ENCODE results near the gene GAA.
"Not testable (repeated sequence)": the region's sequence is repeated elsewhere in the genome, so short reads cannot be mapped to it uniquely, and the experiment has no call there.

GAA gene

DNA sequence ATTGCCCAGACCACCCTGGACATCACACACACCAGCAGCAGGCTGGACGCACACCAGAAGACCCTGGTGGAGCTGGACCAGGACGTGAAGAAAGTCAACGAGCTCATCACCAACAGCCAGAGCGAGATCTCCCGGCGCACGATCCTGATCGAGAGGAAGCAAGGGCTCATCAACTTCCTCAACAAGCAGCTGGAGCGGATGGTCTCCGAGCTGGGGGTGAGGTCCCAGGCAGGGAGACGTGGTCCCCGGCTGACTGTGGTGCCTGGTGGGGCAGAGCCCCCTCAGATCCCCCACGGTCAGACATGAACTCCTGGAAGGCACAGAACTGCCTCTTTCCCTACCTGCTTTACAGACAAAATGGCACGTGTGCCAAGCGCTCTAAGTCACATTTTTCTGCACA lies 16.6 kb upstream of the GAA start:
- DNase-seq: no peak

DNA sequence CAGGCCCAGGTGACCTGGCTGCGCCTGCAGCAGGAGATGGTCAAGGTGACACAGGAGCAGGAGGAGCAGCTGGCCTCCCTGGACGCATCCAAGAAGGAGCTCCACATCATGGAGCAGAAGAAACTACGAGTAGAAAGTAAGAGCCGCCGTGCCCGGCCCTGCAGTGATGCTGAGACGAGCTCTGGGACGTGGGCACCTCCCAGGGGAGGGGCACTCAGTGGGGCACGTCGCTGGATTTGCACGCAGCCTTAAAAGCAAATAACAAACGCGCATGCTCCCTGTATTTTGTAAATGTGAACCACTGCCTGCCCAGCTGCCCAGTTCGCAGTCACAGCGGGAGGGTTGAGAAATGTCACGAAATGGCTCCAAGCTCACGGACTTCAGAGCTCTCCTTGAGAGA lies 15.3 kb upstream of the GAA start:
- no peak for DNase-seq

DNA sequence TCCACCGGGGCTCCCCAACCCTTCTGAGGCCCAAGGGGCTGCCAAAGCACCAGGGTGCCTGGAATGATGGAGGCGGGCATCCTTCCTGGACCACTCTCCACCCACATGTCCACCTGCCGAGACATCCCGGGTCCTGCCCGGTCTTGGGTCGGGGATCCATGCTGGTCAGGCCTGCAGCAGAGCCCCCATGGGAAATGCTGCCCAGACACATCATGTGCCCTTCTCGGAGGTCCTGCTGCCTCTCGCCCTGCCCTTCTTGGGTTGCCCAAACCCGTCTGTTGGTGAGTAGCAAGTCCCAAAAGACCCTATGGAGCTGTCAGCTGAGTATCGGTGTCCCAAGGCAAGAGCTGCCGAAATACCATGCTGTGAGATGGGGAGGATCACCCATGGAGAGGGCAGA lies 14.8 kb upstream of the GAA start:
- DNase-seq: no peak

DNA sequence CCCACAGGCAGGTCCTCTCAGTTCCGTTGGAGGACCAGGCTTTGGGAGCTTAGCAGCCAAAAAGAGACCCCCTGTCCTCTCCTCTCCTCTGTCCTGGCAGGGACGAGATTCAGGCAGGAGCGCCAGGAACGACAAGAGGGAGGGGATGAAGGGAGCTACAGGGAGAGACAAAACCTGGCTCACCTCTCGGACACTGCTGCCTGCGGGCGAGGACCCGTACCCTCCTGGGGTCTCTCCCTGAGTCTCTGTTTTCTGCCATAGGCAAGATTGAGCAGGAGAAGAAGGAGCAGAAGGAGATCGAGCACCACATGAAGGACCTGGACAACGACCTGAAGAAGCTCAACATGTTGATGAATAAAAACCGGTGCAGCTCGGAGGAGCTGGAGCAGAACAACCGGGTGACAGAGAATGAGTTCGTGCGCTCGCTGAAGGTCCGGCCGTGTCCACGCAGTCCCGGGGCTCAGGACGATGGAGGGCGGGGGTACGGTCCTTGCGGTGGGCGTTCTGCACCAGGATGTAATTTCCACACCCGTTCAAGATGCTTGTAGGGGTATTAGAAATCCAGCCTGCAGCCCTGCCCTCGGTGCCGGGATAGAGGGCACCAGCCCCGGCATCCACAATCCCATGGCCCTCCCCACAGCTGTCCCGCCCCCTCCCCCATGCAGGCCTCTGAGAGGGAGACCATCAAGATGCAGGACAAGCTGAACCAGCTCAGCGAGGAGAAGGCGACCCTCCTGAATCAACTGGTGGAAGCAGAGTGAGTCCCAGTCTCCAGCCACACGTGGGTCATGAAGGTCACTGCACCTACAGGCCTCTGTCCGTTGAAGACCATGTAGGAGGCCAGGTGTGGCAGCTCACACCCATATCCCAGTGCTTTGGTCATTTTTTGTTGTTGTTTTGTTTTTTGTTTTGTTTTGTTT lies 13.8 kb upstream of the GAA start:
- DNase-seq: no peak

DNA sequence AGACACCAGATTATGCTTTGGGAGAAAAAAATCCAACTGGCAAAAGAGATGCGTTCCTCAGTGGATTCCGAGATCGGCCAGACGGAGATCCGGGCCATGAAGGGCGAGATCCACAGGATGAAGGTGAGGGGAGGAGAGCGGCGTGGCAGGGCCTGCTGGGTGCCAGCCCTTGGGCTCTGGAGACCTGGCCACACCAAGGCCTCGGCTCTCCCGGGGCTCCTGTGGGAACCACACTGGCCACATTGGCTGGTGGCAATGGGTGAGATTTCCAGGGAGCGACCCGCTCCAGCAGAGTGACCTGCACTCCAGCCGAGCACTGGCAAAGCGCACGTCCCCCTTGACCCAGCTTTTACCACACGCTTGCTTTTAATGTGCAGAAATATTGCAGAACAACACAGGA lies 11.6 kb upstream of the GAA start:
- no peak for DNase-seq

DNA sequence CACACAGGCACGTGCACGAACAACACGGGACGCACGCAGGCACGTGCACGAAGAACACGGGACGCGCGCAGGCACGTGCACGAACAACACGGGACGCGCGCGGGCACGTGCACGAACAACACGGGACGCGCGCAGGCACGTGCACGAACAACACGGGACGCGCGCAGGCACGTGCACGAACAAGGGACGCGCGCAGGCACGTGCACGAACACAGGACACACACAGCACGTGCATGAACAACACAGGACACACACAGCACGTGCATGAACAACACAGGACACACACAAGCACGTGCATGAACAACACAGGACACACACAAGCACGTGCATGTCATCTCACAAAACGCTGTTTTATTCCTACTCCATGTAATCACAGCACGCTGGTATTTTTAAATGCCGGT lies 11.2 kb upstream of the GAA start:
- not testable (repeated sequence) for DNase-seq

DNA sequence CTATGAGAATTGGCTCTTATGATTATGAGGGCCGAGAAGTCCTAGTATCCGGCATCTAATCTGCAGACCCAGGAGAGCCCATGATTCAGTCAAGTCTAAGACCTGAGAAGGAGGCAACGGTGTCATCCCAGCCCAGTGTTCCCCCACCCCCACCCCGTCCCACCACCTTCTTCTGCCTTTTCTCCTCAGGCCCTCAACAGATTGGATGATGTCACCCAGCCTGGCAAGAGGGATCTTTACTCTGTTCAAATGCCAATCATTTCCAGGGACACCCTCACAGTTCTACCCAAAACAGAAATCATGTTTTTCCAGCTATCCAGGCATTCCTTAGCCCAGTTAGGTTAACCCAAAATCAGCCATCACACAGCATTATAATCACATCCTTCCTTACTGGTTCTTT lies 10.0 kb upstream of the GAA start:
- no peak for DNase-seq

DNA sequence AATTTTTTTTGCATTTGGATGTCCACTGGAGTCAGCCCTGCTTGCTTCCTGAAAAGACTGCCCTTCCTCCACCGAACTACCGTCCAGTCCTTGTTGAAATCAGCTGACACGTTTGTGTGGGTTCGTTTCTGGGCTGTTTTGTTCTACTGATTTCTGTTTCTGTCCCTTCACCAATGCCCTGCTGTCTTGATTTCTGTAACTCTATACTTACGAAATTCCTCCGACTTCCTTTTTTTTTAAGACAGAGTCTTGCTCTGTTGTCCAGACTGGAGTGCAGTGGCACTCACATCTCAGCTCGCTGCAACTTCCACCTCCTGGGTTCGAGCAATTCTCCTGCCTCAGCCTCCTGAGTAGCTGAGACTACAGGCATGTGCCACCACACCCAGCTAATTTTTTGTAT lies 8.4 kb upstream of the GAA start:
- DNase-seq: no peak

DNA sequence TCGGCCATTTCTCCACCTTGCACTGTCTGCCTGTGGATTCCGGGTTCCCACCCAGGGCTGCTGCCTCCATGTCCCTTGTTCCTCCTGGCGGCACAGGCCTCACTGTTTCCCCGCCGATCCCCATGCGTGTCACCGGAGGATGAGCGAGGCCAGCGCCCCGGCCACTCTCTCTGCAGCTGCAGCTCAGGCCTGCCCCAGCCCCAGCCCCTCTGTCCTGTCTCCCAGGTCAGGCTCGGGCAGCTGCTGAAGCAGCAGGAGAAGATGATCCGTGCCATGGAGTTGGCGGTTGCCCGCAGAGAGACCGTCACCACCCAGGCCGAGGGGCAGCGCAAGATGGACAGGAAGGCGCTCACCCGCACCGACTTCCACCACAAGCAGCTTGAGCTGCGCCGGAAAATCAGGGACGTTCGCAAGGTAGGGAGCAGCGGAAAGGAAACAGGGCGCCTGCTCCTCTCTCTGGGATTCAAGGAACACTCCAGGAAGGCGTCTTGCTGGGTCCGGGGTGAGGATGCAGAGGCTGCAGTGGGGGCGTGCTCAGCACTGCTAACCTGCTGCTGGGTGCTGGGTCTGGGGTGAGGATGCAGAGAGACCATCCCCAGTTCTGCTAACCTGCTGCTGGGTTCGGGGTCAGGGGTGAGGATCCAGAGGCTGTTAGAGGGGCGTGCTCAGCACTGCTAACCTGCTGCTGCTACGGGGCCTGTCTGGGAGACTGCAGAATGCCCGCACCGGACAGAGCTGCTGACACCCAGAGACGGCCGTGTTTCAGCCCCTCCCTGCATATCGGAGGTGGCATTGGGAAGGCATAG lies 6.1 kb upstream of the GAA start:
- no peak for DNase-seq

DNA sequence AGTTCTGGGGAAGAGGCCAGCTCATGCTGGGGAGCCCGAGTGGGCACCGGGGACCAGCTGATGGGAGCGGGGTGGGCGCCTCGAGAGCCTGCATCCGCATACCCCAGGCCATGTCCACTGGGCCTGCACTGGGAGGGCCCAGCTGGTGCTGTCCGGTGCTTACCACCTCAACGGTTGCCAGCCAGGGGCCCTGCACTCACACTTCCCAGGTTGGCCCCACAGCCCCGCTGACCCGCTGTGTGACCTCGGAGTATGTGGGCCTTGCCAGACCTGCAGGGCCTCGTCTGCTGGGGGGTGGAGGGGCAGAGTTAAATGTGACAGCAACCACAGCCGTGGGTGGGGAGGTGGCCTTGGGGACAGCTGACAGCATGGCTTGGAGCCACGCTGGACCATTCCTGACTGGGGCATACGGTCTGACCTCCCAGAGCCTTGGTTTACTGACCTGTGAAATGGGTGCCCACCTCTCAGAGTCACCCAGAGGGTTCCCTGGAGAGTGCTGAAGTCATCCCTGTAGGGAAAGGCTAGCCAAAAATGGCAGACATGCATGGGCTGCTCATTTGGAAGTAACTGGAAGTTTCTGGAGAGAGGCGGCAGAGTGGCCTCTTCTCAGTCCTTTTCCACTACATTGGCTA lies 5.4 kb upstream of the GAA start:
- DNase-seq: no peak

DNA sequence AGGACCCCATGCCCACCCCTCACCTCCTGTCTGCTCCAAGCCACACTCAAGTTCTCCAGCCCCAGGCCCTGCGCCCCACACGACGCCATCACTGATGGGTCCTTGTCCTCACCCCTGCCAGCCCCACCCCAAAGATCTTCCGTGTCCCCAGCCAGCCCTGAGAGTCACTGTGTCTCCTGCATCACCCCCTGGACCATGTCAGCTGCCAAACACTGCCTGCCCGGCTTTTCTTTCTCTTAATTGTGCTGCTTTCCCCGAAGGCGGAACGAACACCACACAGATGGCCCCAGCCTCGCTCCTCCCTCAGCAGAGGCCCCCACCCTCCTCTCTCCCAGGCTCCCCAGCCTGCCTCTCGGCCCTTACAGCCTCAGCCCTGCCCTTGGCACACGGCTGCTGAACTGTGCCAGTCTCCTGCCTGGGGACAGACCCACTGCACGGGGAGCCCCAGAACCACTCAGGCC lies 4.8 kb upstream of the GAA start:
- DNase-seq: no peak

DNA sequence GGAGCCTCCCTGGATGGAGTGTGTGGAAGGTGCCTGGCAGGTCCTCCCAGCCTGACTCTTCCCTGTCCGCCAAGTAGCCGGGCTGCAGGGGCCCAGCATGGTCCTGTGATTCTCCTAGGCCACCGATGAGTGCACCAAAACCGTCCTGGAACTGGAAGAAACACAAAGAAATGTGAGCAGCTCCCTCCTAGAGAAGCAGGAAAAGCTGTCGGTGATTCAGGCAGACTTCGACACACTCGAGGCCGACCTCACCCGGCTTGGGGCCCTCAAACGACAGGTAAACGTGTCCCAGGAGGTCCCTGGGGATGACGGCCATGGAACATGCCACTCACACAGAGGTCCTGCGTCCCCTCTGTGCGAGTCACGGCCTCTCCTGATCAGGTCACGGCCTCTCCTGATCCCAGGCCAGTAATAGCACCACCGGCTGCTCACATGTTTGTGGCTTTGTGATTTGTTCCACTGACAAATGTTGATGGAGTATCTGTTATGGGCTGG lies 4.2 kb upstream of the GAA start:
- no peak for DNase-seq

DNA sequence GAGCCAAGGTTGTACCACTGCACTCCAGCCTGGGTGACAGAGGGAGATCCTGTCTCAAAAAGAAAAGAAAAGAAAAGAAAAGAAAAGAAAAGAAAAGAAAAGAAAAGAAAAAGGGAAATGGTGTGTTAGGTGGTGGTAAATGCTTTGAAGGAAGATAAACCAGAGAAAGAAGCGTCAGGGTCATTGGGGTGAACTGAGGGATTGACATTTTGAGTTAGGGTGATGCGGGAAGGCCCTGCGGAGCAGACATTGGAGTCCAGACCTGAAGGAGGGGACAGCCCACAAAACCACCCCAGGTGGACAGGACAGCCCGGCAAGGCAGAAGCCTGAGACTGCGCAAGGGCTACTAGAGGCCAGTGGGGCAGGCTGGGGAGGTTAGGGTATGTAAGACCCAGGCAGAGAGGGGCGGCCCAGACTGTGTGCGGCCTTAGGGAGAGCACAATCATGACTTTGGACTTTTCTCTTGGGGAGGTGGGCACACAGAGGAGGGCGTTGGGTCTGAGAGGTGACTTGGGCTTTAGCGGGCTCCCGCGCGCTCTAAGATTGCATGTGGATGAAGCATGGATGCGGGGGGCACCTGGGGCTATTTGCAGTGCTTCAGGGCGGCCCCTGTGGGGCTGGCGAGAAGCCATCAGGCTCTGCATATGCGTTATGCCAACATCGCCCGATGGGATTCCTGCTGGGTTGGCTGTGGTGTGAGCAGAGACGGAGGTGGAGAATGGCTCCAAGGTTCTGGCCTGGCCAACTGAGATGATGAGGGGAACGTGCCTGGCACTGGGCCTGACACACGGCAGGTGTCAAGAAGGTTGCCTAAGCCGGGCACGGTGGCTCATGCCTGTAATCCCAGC lies 3.3 kb upstream of the GAA start:
- no peak for DNase-seq

DNA sequence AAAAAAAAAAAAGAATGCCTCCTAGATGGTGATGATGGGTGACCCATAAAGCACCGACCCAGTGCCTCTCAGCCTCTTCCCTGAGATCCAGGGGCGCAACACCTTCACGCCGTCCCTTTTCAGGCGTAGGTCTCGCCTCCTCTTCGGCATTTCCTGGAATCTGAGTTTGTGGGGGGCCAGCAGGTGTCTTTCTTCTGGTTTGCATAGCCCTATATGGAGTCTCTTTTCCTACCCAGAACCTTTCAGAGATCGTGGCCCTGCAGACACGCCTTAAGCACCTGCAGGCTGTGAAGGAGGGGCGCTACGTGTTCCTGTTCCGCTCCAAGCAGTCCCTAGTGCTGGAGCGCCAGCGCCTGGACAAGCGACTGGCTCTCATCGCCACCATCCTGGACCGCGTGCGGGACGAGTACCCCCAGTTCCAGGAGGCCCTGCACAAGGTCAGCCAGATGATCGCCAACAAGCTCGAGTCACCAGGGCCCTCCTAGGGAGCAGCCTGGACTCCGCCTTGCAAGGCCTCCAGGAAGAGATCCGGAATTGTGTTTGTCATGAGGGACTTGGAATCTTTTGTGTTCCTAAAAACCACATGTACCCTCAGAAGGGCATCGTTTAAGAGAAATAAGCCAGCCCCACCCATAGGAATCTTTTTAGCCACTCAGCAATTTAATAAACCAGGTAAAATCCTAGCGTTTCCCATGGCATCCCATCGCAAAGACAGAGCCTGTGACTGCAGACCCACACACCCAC lies 1.9 kb upstream of the GAA start:
- no peak for DNase-seq

DNA sequence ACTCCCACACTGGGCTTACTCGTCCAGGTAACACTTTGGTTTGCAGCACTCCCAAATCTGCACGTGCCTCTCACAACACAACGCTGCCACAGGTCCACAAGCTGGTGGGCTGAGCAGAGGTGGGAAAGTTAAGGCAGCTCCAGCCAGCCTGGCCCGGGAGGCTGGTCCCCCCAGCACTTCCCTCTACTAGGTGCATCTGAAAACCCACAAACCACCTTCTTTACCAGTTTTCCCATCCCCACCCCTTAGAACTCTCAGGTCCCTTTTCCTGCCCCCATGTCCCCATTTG lies 1.4 kb upstream of the GAA start:
- DNase-seq: no peak

DNA sequence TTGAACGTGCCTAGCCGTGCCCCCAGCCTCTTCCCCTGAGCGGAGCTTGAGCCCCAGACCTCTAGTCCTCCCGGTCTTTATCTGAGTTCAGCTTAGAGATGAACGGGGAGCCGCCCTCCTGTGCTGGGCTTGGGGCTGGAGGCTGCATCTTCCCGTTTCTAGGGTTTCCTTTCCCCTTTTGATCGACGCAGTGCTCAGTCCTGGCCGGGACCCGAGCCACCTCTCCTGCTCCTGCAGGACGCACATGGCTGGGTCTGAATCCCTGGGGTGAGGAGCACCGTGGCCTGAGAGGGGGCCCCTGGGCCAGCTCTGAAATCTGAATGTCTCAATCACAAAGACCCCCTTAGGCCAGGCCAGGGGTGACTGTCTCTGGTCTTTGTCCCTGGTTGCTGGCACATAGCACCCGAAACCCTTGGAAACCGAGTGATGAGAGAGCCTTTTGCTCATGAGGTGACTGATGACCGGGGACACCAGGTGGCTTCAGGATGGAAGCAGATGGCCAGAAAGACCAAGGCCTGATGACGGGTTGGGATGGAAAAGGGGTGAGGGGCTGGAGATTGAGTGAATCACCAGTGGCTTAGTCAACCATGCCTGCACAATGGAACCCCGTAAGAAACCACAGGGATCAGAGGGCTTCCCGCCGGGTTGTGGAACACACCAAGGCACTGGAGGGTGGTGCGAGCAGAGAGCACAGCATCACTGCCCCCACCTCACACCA lies 724 bp downstream of the GAA start:
- peak in 1 of 2 experiments; percentile 34 for DNase-seq

DNA sequence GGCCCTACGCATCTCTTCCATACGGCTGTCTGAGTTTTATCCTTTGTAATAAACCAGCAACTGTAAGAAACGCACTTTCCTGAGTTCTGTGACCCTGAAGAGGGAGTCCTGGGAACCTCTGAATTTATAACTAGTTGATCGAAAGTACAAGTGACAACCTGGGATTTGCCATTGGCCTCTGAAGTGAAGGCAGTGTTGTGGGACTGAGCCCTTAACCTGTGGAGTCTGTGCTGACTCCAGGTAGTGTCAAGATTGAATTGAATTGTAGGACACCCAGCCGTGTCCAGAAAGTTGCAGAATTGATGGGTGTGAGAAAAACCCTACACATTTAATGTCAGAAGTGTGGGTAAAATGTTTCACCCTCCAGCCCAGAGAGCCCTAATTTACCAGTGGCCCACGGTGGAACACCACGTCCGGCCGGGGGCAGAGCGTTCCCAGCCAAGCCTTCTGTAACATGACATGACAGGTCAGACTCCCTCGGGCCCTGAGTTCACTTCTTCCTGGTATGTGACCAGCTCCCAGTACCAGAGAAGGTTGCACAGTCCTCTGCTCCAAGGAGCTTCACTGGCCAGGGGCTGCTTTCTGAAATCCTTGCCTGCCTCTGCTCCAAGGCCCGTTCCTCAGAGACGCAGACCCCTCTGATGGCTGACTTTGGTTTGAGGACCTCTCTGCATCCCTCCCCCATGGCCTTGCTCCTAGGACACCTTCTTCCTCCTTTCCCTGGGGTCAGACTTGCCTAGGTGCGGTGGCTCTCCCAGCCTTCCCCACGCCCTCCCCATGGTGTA lies 1.5 kb downstream of the GAA start:
- no peak for DNase-seq

DNA sequence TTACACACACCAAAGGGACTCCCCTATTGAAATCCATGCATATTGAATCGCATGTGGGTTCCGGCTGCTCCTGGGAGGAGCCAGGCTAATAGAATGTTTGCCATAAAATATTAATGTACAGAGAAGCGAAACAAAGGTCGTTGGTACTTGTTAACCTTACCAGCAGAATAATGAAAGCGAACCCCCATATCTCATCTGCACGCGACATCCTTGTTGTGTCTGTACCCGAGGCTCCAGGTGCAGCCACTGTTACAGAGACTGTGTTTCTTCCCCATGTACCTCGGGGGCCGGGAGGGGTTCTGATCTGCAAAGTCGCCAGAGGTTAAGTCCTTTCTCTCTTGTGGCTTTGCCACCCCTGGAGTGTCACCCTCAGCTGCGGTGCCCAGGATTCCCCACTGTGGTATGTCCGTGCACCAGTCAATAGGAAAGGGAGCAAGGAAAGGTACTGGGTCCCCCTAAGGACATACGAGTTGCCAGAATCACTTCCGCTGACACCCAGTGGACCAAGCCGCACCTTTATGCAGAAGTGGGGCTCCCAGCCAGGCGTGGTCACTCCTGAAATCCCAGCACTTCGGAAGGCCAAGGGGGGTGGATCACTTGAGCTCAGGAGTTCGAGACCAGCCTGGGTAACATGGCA lies 2.2 kb downstream of the GAA start:
- DNase-seq: no peak

DNA sequence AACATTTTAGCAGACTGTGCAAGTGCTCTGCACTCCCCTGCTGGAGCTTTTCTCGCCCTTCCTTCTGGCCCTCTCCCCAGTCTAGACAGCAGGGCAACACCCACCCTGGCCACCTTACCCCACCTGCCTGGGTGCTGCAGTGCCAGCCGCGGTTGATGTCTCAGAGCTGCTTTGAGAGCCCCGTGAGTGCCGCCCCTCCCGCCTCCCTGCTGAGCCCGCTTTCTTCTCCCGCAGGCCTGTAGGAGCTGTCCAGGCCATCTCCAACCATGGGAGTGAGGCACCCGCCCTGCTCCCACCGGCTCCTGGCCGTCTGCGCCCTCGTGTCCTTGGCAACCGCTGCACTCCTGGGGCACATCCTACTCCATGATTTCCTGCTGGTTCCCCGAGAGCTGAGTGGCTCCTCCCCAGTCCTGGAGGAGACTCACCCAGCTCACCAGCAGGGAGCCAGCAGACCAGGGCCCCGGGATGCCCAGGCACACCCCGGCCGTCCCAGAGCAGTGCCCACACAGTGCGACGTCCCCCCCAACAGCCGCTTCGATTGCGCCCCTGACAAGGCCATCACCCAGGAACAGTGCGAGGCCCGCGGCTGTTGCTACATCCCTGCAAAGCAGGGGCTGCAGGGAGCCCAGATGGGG lies 3.1 kb downstream of the GAA start:
- DNase-seq: no peak
